ENCODE results near the gene FAM171A2. TPM values are rescaled to one million over a fixed set of nuclear protein-coding genes. Genes with fewer than 3 reads are reported as not detected.
"Not testable (repeated sequence)": the region's sequence is repeated elsewhere in the genome, so short reads cannot be mapped to it uniquely, and the experiment has no call there.

Gene FAM171A2
- polyA plus RNA-seq, 2 of the 4 experiments (the other 2 are of a cell fraction) = 1.8 to 3.9 TPM

DNA sequence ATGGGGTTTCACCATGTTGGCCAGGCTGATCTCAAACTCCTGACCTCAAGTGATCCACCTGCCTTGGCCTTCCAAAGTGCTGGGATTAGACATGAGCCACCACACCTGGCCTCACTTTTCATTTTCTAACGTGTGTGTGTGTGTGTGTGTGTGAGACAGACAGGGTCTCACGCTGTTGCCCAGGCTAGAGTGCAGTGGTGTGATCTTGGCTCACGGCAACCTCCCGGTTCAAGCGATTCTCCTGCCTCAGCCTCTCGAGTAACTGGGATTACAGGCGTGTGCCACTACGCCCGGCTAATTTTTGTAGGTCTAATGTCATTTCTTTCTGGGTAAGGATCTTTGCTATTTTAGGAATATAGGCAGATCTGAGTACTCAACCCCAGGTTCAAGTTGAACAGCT is 30.5 kb upstream of the FAM171A2 start:
- H3K4me3 ChIP-seq; H3K4me1 ChIP-seq; FAIRE-seq; H3K27ac ChIP-seq; H3K4me2 ChIP-seq; ATAC-seq; H3K9me3 ChIP-seq; DNase-seq (ENCODE audit: low read depth in 1 of 2, low spot score in 1 of 2): not testable (repeated sequence)
- ChIA-PET POLR2A (interaction anchor here (0.7 kb wide), 1 partner anchor 13 kb away, joined by 11 read pairs; no protein-coding TSS in a partner anchor), CTCF (interaction anchor here (0.7 to 2.4 kb wide), 6 partner anchors 9 to 243 kb away, joined by 3 to 11 read pairs (median 3); no protein-coding TSS in a partner anchor)
- 95% methylated on average over 9 of the region's 9 CpGs for WGBS (ENCODE audit: missing lambda C conversion rate)

GRCh38 chr17:44390250-44390870 is 26.7 kb upstream of the FAM171A2 start:
- no peak for FAIRE-seq
- no peak for DNase-seq (ENCODE audit: low read depth in 1 of 2, low spot score in 1 of 2)
- CTCF ChIA-PET = interaction anchor here (0.7 to 6.8 kb wide), 4 partner anchors 10 to 247 kb away, joined by 3 to 62 read pairs (median 4); no protein-coding TSS in a partner anchor
- Histone ChIP-seq H3K4me1 (peaks cover 3% of the 10 kb centered on the region; the same call in 1 of the 3 replicates), H3K27ac (no peak overlapping the region), H3K9me3 (no peaks in the 10 kb centered on the region), H3K4me2 (no peak overlapping the region), H3K4me3 (no peak overlapping the region)
- POLR2A ChIA-PET = no interaction called here
- no peak for ATAC-seq
- 90% methylated on average over 10 of the region's 10 CpGs for WGBS (ENCODE audit: missing lambda C conversion rate)
- TF ChIP-seq PBX3 (IDR thresholded peaks at IDR 0.05) (no peak), MAFK (IDR thresholded peaks at IDR 0.05; ENCODE audit: partially characterized antibody) (no peak)

DNA sequence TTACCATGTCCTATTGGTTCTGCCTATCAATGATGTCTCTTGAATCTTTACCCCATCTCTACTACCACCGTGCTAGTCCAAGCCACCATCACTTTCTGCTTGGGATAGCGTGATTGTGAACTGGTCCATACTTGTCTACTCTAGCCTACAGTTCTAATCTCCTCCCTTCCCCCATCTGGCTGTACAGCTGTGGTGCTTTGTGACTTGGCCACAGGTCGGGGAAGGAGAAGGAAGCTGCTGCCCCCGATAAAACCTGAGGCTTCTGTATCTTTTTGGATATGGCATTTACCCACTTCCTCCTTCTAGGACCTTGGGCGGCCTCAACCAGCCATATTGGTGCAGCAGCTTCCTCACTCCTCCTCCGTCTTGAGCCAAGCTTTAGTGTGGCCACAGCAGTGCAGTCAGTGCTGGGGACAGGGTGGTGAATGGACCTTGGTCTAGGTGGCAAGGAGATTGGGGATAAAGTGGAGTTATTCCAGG is 26.1 kb upstream of the FAM171A2 start:
- 89% methylated on average over 6 of the region's 6 CpGs for whole genome bisulfite sequencing (ENCODE audit: missing lambda C conversion rate)
- ATAC-seq = no peak
- POLR2A ChIA-PET = no interaction called here
- DNase-seq (ENCODE audit: low read depth in 1 of 2, low spot score in 1 of 2) = no peak
- H3K27ac ChIP-seq = no peak overlapping the region
- no peak overlapping the region for H3K4me3 ChIP-seq
- FAIRE-seq = no peak
- peaks cover 3% of the 10 kb centered on the region; the same call in 1 of the 3 replicates for H3K4me1 ChIP-seq
- CTCF ChIA-PET = interaction anchor here (1.0 to 6.8 kb wide), 4 partner anchors 9 to 247 kb away, joined by 3 to 62 read pairs (median 4); no protein-coding TSS in a partner anchor
- H3K4me2 ChIP-seq = no peak overlapping the region
- TF ChIP-seq, protein P1, sequence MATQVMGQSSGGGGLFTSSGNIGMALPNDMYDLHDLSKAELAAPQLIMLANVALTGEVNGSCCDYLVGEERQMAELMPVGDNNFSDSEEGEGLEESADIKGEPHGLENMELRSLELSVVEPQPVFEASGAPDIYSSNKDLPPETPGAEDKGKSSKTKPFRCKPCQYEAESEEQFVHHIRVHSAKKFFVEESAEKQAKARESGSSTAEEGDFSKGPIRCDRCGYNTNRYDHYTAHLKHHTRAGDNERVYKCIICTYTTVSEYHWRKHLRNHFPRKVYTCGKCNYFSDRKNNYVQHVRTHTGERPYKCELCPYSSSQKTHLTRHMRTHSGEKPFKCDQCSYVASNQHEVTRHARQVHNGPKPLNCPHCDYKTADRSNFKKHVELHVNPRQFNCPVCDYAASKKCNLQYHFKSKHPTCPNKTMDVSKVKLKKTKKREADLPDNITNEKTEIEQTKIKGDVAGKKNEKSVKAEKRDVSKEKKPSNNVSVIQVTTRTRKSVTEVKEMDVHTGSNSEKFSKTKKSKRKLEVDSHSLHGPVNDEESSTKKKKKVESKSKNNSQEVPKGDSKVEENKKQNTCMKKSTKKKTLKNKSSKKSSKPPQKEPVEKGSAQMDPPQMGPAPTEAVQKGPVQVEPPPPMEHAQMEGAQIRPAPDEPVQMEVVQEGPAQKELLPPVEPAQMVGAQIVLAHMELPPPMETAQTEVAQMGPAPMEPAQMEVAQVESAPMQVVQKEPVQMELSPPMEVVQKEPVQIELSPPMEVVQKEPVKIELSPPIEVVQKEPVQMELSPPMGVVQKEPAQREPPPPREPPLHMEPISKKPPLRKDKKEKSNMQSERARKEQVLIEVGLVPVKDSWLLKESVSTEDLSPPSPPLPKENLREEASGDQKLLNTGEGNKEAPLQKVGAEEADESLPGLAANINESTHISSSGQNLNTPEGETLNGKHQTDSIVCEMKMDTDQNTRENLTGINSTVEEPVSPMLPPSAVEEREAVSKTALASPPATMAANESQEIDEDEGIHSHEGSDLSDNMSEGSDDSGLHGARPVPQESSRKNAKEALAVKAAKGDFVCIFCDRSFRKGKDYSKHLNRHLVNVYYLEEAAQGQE (IDR thresholded peaks at IDR 0.05) = no peak
- TF ChIP-seq CBX8 (IDR thresholded peaks at IDR 0.05) (no peak), RNF2 (IDR thresholded peaks at IDR 0.05; ENCODE audit: borderline replicate concordance, low read depth) (no peak), RARB (CRISPR knock-in tag; IDR thresholded peaks at IDR 0.05) (no peak), NFE2L2 (conservative IDR thresholded peaks at IDR 0.05; ENCODE audit: low read length) (no peak)
- TF ChIP-seq, protein P2, sequence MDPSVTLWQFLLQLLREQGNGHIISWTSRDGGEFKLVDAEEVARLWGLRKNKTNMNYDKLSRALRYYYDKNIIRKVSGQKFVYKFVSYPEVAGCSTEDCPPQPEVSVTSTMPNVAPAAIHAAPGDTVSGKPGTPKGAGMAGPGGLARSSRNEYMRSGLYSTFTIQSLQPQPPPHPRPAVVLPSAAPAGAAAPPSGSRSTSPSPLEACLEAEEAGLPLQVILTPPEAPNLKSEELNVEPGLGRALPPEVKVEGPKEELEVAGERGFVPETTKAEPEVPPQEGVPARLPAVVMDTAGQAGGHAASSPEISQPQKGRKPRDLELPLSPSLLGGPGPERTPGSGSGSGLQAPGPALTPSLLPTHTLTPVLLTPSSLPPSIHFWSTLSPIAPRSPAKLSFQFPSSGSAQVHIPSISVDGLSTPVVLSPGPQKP (IDR thresholded peaks at IDR 0.05; ENCODE audit: low read depth, low read length) = no peak
- H3K9me3 ChIP-seq = no peaks in the 10 kb centered on the region

DNA sequence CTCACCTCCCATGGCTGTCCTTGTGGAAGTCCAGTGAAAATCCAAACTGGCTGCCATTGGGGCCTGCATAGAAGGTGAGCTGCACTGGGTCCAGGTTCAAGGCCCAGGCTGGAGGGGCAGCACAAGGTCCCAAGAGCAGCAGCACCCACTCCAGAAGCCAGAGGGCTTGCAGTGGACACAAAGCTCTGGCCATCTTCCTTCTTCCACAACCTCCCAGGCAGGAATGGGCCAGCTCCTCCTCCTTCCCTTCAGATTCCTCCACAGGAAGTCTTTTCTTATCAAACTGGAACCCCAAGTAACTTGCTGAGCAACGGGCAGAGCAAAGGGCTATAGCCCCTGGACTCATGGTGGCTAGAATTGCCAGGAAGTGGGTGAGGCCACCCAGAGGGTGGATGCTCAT is 25.6 kb upstream of the FAM171A2 start, which contains the start of gene ITGA2B:
ITGA2B (minus strand) TSS at position 369 of the 400 bp plus-strand sequence; CDS start at position 193, 176 bp downstream.
- CTCF ChIA-PET = interaction anchor here (1.0 to 6.8 kb wide), 5 partner anchors 8 to 248 kb away, joined by 3 to 62 read pairs (median 3); no protein-coding TSS in a partner anchor
- TF ChIP-seq HOXB5 (CRISPR knock-in tag; IDR thresholded peaks at IDR 0.05) (no peak), FOSB (CRISPR knock-in tag; IDR thresholded peaks at IDR 0.05) (no peak), RAD21 (conservative IDR thresholded peaks at IDR 0.05 in 1 of 2, IDR thresholded peaks at IDR 0.05 in 1 of 2) (no peak)
- TF ChIP-seq, protein P1 (IDR thresholded peaks at IDR 0.05) = no peak
- FAIRE-seq = no peak

More for the DNA sequence above, 25.6 kb upstream of the FAM171A2 start, which contains the start of gene ITGA2B:
- H3K4me3 ChIP-seq = no peak within 1 kb of the TSS
- H3K4me2 ChIP-seq = no peak within 1 kb of the TSS
- ATAC-seq = no peak
- DNase-seq (ENCODE audit: low read depth in 1 of 2, low spot score in 1 of 2) = no peak
- H3K4me1 ChIP-seq = peaks cover 3% of the 10 kb centered on the region; the same call in 1 of the 3 replicates
- no peaks in the 10 kb centered on the region for H3K9me3 ChIP-seq
- 76% methylated on average over 1 of the region's 1 CpG for WGBS (ENCODE audit: missing lambda C conversion rate)
- no peak within 1 kb of the TSS for H3K27ac ChIP-seq
- POLR2A ChIA-PET = no interaction called here
